Body of pancreas (tissue), 4 donors: Measurements from ENCODE around the gene ZNF365.

Experiments used
- CTCF ChIP-seq, 7 experiments: fragments of 450-650 bp in 4 of 7; fragments of 200-600 bp in 3 of 7; sonication (generic) in 3 of 7; IDR thresholded peaks; one replicate each; pipeline ENCODE4 v1.5.1; 2016 to 2019; ENCODE audit warnings: antibody characterized with exemption in 7 of 7
- POLR2A ChIP-seq, 3 donors: fragments of 450-650 bp; IDR thresholded peaks; one replicate each; pipeline ENCODE4 v1.6.1; 2016; ENCODE audit warnings: antibody characterized with exemption in 3 of 3, mild to moderate bottlenecking in 2 of 3

- TF ChIP-seq CTCF (IDR thresholded peaks at IDR 0.05), result no peak
- TF ChIP-seq POLR2A (IDR thresholded peaks at IDR 0.05), result no peak
Measured at GRCh38 chr10:62395892-62396291, 21.7 kb downstream of the ZNF365 start.
